IMR-90 (cell line): Measurements from ENCODE around the gene APPBP2. TPM values are rescaled to one million over a fixed set of nuclear protein-coding genes. Genes with fewer than 3 reads are reported as not detected.

ENCODE experiments used
- ATAC-seq: fragments of 200-7000 bp; cut with Tn5 transposase; 2 replicates; pipeline ENCODE4 v1.9.1; 2020; ENCODE audit warnings: low read depth, mild to moderate bottlenecking, moderate library complexity
- BruUV-seq: library from RNA; stranded (reverse); fragments of 400-500 nt; replicated peaks from 2 replicates; lab custom pipeline; 2021; lab: Mats Ljungman, UMichigan
- CTCF ChIA-PET: fragments of 300-600 bp; formaldehyde crosslinking; extraction: SDS; loops from one replicate; lab custom pipeline; 2021; ENCODE audit warnings: antibody characterized with exemption; lab: Yijun Ruan, JAX
- POLR2A ChIA-PET: fragments of 300-600 bp; sonication (Branson Sonifier 250); formaldehyde crosslinking; loops from one replicate; lab custom pipeline; 2022; ENCODE audit warnings: antibody characterized with exemption; ENCODE audit not compliant: unreplicated experiment; lab: Charles Lee
- DNase-seq: peaks from one replicate; pipeline ENCODE4 v3.0.0; 2013
- H2AFZ ChIP-seq: replicated peaks from 2 replicates; pipeline ENCODE3; 2013; ENCODE audit warnings: low read length, mild to moderate bottlenecking; ENCODE audit not compliant: poor library complexity
- H2AK5ac ChIP-seq: 2 replicates; pipeline ENCODE4 v1.6.1; 2013; ENCODE audit warnings: low read depth, low read length, inconsistent platforms
- H2AK9ac ChIP-seq: replicated peaks from 2 replicates; pipeline ENCODE3; 2013; ENCODE audit warnings: mild to moderate bottlenecking, low read depth, low read length, moderate library complexity; ENCODE audit not compliant: poor library complexity
- H2BK120ac ChIP-seq: 2 replicates; pipeline ENCODE4 v1.6.1; 2013; ENCODE audit warnings: low read depth, low read length, inconsistent platforms
- H2BK15ac ChIP-seq: 3 replicates; pipeline ENCODE4 v1.6.1; 2013; ENCODE audit warnings: low read depth, low read length, inconsistent platforms
- H2BK20ac ChIP-seq: 2 replicates; pipeline ENCODE4 v1.6.1; 2013; ENCODE audit warnings: low read depth, mild to moderate bottlenecking, inconsistent platforms, low read length, moderate library complexity
- H2BK5ac ChIP-seq: 2 replicates; pipeline ENCODE4 v1.6.1; 2013; ENCODE audit warnings: mild to moderate bottlenecking, low read depth, low read length, inconsistent platforms; ENCODE audit not compliant: poor library complexity, severe bottlenecking
- H3K14ac ChIP-seq: replicated peaks from 2 replicates; pipeline ENCODE4 v1.6.1; 2013; ENCODE audit warnings: low read depth, low read length, inconsistent platforms
- H3K18ac ChIP-seq: 2 replicates; pipeline ENCODE4 v1.6.1; 2013; ENCODE audit warnings: low read depth, low read length, control low read depth
- H3K23ac ChIP-seq: 2 replicates; pipeline ENCODE4 v1.6.1; 2013; ENCODE audit warnings: low read depth, low read length, inconsistent platforms
- H3K27ac ChIP-seq: 2 replicates; pipeline ENCODE4 v1.5.1; 2013; ENCODE audit warnings: mild to moderate bottlenecking, control low read depth, low read length; ENCODE audit not compliant: insufficient read depth
- H3K27me3 ChIP-seq: 2 replicates; pipeline ENCODE4 v1.6.1; 2013; ENCODE audit warnings: low read length; ENCODE audit not compliant: control insufficient read depth, insufficient read depth
- H3K36me3 ChIP-seq: 2 replicates; pipeline ENCODE4 v1.6.1; 2013; ENCODE audit warnings: low read length, mixed read lengths; ENCODE audit not compliant: control insufficient read depth, insufficient read depth
- H3K4ac ChIP-seq: 2 replicates; pipeline ENCODE4 v1.6.1; 2013; ENCODE audit warnings: low read depth, low read length, inconsistent platforms
- H3K4me1 ChIP-seq: 2 replicates; pipeline ENCODE4 v1.6.1; 2013; ENCODE audit warnings: low read length, mixed read lengths; ENCODE audit not compliant: control insufficient read depth, insufficient read depth
- H3K4me2 ChIP-seq: 2 replicates; pipeline ENCODE4 v1.6.1; 2013; ENCODE audit warnings: low read depth, mild to moderate bottlenecking, control low read depth, low read length, moderate library complexity
- H3K4me3 ChIP-seq: 2 replicates; pipeline ENCODE4 v1.5.1; 2013; ENCODE audit warnings: low read depth, mild to moderate bottlenecking, control low read depth, low read length, moderate library complexity; ENCODE audit not compliant: insufficient read depth
- H3K56ac ChIP-seq: 2 replicates; pipeline ENCODE4 v1.6.1; 2013; ENCODE audit warnings: low read length, inconsistent platforms; ENCODE audit not compliant: insufficient read depth; ENCODE audit errors: extremely low read depth
- H3K79me1 ChIP-seq, 2 experiments: 2 replicates each; pipeline ENCODE4 v1.6.1; 2013; ENCODE audit warnings: low read length in 2 of 2, inconsistent platforms in 1 of 2, low read depth in 1 of 2
- H3K9ac ChIP-seq: 2 replicates; pipeline ENCODE4 v1.6.1; 2013; ENCODE audit warnings: low read depth, low read length, control low read depth
- H3K9me1 ChIP-seq: 2 replicates; pipeline ENCODE4 v1.6.1; 2013; ENCODE audit warnings: low read length, inconsistent platforms; ENCODE audit not compliant: insufficient read depth
- H3K9me3 ChIP-seq: 2 replicates; pipeline ENCODE4 v1.6.1; 2013; ENCODE audit warnings: low read length; ENCODE audit not compliant: control insufficient read depth, insufficient read depth
- H4K20me1 ChIP-seq: 2 replicates; pipeline ENCODE4 v1.6.1; 2013; ENCODE audit warnings: low read length, inconsistent platforms; ENCODE audit not compliant: insufficient read depth
- H4K5ac ChIP-seq: 2 replicates; pipeline ENCODE4 v1.6.1; 2013; ENCODE audit warnings: mild to moderate bottlenecking, low read depth, low read length, control low read depth
- H4K8ac ChIP-seq, 2 experiments: 2 replicates each; pipeline ENCODE4 v1.6.1; 2013; ENCODE audit warnings: low read depth in 2 of 2, low read length in 2 of 2, control low read depth in 1 of 2, inconsistent platforms in 1 of 2
- H4K91ac ChIP-seq: 2 replicates; pipeline ENCODE4 v1.6.1; 2013; ENCODE audit warnings: low read depth, low read length, inconsistent platforms; ENCODE audit not compliant: insufficient read depth
- BHLHE40 ChIP-seq: fragments of 150-350 bp; IDR thresholded peaks from 2 replicates; pipeline ENCODE4 v1.6.1; 2016; ENCODE audit warnings: mild to moderate bottlenecking, low read depth, low read length
- WGBS, 2 experiments: methylation state at CpG; one replicate each; pipeline versions ENCODE4 v1.1.5 to v1.1.7; 2013; ENCODE audit warnings: missing lambda C conversion rate in 2 of 2; ENCODE audit not compliant: insufficient read length in 1 of 2; ENCODE audit errors: extremely low coverage in 2 of 2; 5-methylcytosine and 5-hydroxymethylcytosine counted together
- dilution Hi-C: fragments of 300-500 bp; cut with HindIII; formaldehyde crosslinking; loops from one replicate; pipeline ENCODE4 v1.14.3; 2018; ENCODE audit warnings: low sequenced_read_pairs; ENCODE audit not compliant: unreplicated experiment
- in situ Hi-C: fragments of 300-500 bp; cut with MboI; formaldehyde crosslinking; loops from 3 replicates; pipeline ENCODE4 v1.14.3; 2019; ENCODE audit warnings: low sequenced_read_pairs, inconsistent platforms, mixed read lengths
- intact Hi-C: fragments of 100-400 bp; cut with micrococcal nuclease; formaldehyde crosslinking; loops from 2 replicates; pipeline ENCODE4 v1.10.0; 2022
- polyA plus RNA-seq, 3 experiments: library from polyadenylated mRNA; depleted of rRNA; stranded (reverse); fragments of >200 nt; gene quantifications; 2 replicates each; pipeline ENCODE4 v1.2.3, GENCODE V29; 2012; ENCODE audit warnings: low replicate concordance in 1 of 3
- total RNA-seq: library from RNA; depleted of rRNA; stranded (reverse); fragments of >200 nt; gene quantifications from 2 replicates; pipeline ENCODE4 v1.2.3, GENCODE V29; 2012

Gene APPBP2
- total and polyA plus RNA-seq, 2 of the 4 experiments (the other 2 are of a cell fraction): 12.3 to 93.9 TPM

DNA sequence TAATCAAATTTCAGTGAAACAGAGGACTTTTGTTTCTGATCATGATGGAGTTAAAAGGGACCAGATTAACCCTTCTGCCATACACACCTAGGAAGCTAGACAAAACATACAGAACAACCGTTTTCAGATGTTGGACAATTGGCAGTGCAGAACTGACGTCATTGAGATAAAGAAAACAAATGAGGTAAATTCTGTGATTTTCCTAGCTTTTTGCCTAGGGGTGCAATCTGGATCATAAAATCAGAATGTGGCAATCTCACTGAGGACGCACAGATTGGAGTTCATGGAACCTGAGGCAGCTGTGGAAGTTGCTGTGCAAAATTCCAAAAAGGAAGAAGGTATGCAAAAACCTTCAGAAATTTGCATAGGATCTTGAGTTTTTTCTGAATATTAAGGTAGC lies 119.2 kb downstream of the APPBP2 start:
- no peak for ATAC-seq

More for the DNA sequence above, 119.2 kb downstream of the APPBP2 start:
- DNase-seq: no peak
- Histone ChIP-seq H3K9me1 (peaks cover 3% of the 10 kb centered on the region; the same call in 1 of the 2 replicates), H2BK20ac (no peak overlapping the region), H3K4me3 (no peak overlapping the region), H2BK15ac (no peak overlapping the region), H3K4ac (no peak overlapping the region), H3K18ac (no peak overlapping the region), H4K20me1 (no peaks in the 10 kb centered on the region), H3K27me3 (peaks cover 3% of the 10 kb centered on the region; the same call in 1 of the 2 replicates), H3K4me2 (no peak overlapping the region), H2BK120ac (no peak overlapping the region), H4K8ac (no peak overlapping the region), H3K56ac (no peak overlapping the region), H3K23ac (no peak overlapping the region), H3K36me3 (no peaks in the 10 kb centered on the region), H3K9ac (no peak overlapping the region), H2BK5ac (no peak overlapping the region), H3K14ac (no peak overlapping the region), H4K91ac (no peak overlapping the region), H2AK5ac (no peak overlapping the region), H2AFZ (no peak overlapping the region), H2AK9ac (no peak overlapping the region), H3K27ac (no peak overlapping the region), H3K4me1 (0 out of 2 replicates have a peak, but pooled peaks cover 2% of the 10 kb centered on the region), H3K79me1 (no peaks in the 10 kb centered on the region), H4K5ac (no peak overlapping the region), H3K9me3 (no peaks in the 10 kb centered on the region)
- no peak for TF ChIP-seq BHLHE40
- intact Hi-C loops: no loop called here
- POLR2A ChIA-PET: interaction anchor here (0.7 kb wide), 1 partner anchor 130 kb away, joined by 11 read pairs; no protein-coding TSS in a partner anchor
- WGBS, 2 experiments: no CpG with 5 or more reads among the region's 3 CpGs
- BruUV-seq: no TSS peak
- in situ Hi-C loops: loop anchor here (25.0 kb wide), 1 partner anchor 270 kb away; the partner anchor contains the start of gene CA4
- CTCF ChIA-PET: no interaction called here
- dilution Hi-C loops: no loop called here
